Measurements from ENCODE around the gene SASH1.
"Not testable (repeated sequence)": the region's sequence is repeated elsewhere in the genome, so short reads cannot be mapped to it uniquely, and the experiment has no call there.

Gene SASH1

DNA sequence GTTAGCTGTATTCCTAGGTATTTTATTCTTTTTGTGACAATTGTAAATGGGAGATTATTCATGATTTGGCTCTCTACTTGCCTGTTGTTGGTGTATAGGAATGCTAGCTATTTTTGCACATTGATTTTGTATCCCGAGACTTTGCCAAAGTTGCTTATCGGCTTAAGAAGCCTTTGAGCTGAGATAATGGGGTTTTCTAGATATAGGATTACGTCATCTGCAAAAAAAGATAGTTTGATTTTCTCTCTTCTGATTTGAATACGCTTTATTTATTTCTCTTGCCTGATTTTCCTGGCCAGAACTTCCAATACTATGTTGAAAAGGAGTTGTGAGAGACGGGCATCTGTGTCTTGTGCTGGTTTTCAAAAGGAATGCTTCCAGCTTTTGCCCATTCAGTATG lies 241.0 kb downstream of the SASH1 start:
- Histone ChIP-seq H3K4me1 (ENCODE audit: control insufficient read depth, insufficient read depth, low read length) (peaks cover 3% of the 10 kb centered on the region), H3K27me3 (ENCODE audit: control insufficient read depth in 1 of 2, insufficient read depth in 2 of 2, low read length in 2 of 2) (no peaks in the 10 kb centered on the region), H3K27ac (ENCODE audit: low read length) (no peak overlapping the region), H3K9ac (ENCODE audit: low read length in 2 of 2) (no peak overlapping the region), H3K9me3 (ENCODE audit: control insufficient read depth in 2 of 2, low read length in 2 of 2) (peaks cover 2 to 3% of the 10 kb centered on the region in 2 donors), H3K36me3 (ENCODE audit: control insufficient read depth in 2 of 2, insufficient read depth in 2 of 2, low read length in 2 of 2) (no peaks in the 10 kb centered on the region), H3K4me3 (ENCODE audit: low read length in 2 of 2) (no peak overlapping the region)

GRCh38 chr6:148585641-148586040 lies 243.0 kb downstream of the SASH1 start:
- not testable (repeated sequence) for H3K4me1 ChIP-seq (ENCODE audit: control insufficient read depth, insufficient read depth, low read length); H3K9ac ChIP-seq (ENCODE audit: low read length in 2 of 2); H3K9me3 ChIP-seq (ENCODE audit: control insufficient read depth in 2 of 2, low read length in 2 of 2); H3K36me3 ChIP-seq (ENCODE audit: control insufficient read depth in 2 of 2, insufficient read depth in 2 of 2, low read length in 2 of 2); H3K27ac ChIP-seq (ENCODE audit: low read length); H3K4me3 ChIP-seq (ENCODE audit: low read length in 2 of 2); H3K27me3 ChIP-seq (ENCODE audit: control insufficient read depth in 1 of 2, insufficient read depth in 2 of 2, low read length in 2 of 2)

DNA sequence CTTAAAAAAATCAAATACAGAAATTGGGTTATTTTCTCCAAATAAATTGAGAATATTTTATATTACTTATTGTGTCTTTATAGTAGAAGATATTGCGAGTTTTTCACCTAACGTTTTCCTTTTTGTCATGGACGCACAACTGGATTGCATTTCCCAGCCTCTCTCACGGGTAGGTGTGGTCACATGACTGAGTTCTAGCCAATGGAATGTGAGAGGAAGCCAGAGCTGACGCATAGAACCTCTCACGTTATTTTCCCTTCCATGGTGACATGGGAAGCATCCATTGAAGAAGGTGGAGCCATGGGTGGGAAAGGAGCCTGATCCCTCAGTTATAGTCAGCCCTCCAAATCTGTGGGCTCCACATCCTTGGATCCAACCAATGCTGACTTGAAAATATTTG lies 248.2 kb downstream of the SASH1 start:
- Histone ChIP-seq H3K4me3 (ENCODE audit: low read length in 2 of 2) (no peak overlapping the region), H3K27me3 (ENCODE audit: control insufficient read depth in 1 of 2, insufficient read depth in 2 of 2, low read length in 2 of 2) (no peaks in the 10 kb centered on the region), H3K9ac (ENCODE audit: low read length in 2 of 2) (no peak overlapping the region), H3K4me1 (ENCODE audit: control insufficient read depth, insufficient read depth, low read length) (peaks cover 11% of the 10 kb centered on the region), H3K27ac (ENCODE audit: low read length) (no peak overlapping the region), H3K36me3 (ENCODE audit: control insufficient read depth in 2 of 2, insufficient read depth in 2 of 2, low read length in 2 of 2) (no peaks in the 10 kb centered on the region), H3K9me3 (ENCODE audit: control insufficient read depth in 2 of 2, low read length in 2 of 2) (peaks cover 0 to 3% of the 10 kb centered on the region in 2 donors)

- Histone ChIP-seq H3K9me3 (ENCODE audit: control insufficient read depth in 2 of 2, low read length in 2 of 2) (peaks cover 0 to 3% of the 10 kb centered on the region in 2 donors), H3K9ac (ENCODE audit: low read length in 2 of 2) (no peak overlapping the region), H3K4me1 (ENCODE audit: control insufficient read depth, insufficient read depth, low read length) (peaks cover 11% of the 10 kb centered on the region), H3K4me3 (ENCODE audit: low read length in 2 of 2) (no peak overlapping the region), H3K27ac (ENCODE audit: low read length) (no peak overlapping the region), H3K36me3 (ENCODE audit: control insufficient read depth in 2 of 2, insufficient read depth in 2 of 2, low read length in 2 of 2) (no peaks in the 10 kb centered on the region), H3K27me3 (ENCODE audit: control insufficient read depth in 1 of 2, insufficient read depth in 2 of 2, low read length in 2 of 2) (no peaks in the 10 kb centered on the region)
Observed at GRCh38 chr6:148591656-148592055, 249.0 kb downstream of the SASH1 start.

GRCh38 chr6:148593130-148593812 lies 250.6 kb downstream of the SASH1 start:
- H3K9ac ChIP-seq (ENCODE audit: low read length in 2 of 2), result no peak overlapping the region
- H3K36me3 ChIP-seq (ENCODE audit: control insufficient read depth in 2 of 2, insufficient read depth in 2 of 2, low read length in 2 of 2), result no peaks in the 10 kb centered on the region
- peak overlapping the region; percentile 47 for H3K27ac ChIP-seq (ENCODE audit: low read length)
- peaks cover 11% of the 10 kb centered on the region for H3K4me1 ChIP-seq (ENCODE audit: control insufficient read depth, insufficient read depth, low read length)
- H3K9me3 ChIP-seq (ENCODE audit: control insufficient read depth in 2 of 2, low read length in 2 of 2), result no peaks in the 10 kb centered on the region
- H3K27me3 ChIP-seq (ENCODE audit: control insufficient read depth in 1 of 2, insufficient read depth in 2 of 2, low read length in 2 of 2), result no peaks in the 10 kb centered on the region
- H3K4me3 ChIP-seq (ENCODE audit: low read length in 2 of 2), result no peak overlapping the region

- Histone ChIP-seq H3K4me1 (ENCODE audit: control insufficient read depth, insufficient read depth, low read length) (peaks cover 11% of the 10 kb centered on the region), H3K9me3 (ENCODE audit: control insufficient read depth in 2 of 2, low read length in 2 of 2) (no peaks in the 10 kb centered on the region), H3K27me3 (ENCODE audit: control insufficient read depth in 1 of 2, insufficient read depth in 2 of 2, low read length in 2 of 2) (no peaks in the 10 kb centered on the region), H3K4me3 (ENCODE audit: low read length in 2 of 2) (no peak overlapping the region), H3K36me3 (ENCODE audit: control insufficient read depth in 2 of 2, insufficient read depth in 2 of 2, low read length in 2 of 2) (no peaks in the 10 kb centered on the region), H3K27ac (ENCODE audit: low read length) (peak overlapping the region; percentile 47), H3K9ac (ENCODE audit: low read length in 2 of 2) (no peak overlapping the region)
Observed at GRCh38 chr6:148593813-148594170, 251.2 kb downstream of the SASH1 start.

- Histone ChIP-seq H3K9me3 (ENCODE audit: control insufficient read depth in 2 of 2, low read length in 2 of 2) (no peaks in the 10 kb centered on the region), H3K27me3 (ENCODE audit: control insufficient read depth in 1 of 2, insufficient read depth in 2 of 2, low read length in 2 of 2) (no peaks in the 10 kb centered on the region), H3K4me3 (ENCODE audit: low read length in 2 of 2) (no peak overlapping the region), H3K4me1 (ENCODE audit: control insufficient read depth, insufficient read depth, low read length) (peaks cover 11% of the 10 kb centered on the region), H3K36me3 (ENCODE audit: control insufficient read depth in 2 of 2, insufficient read depth in 2 of 2, low read length in 2 of 2) (no peaks in the 10 kb centered on the region), H3K9ac (ENCODE audit: low read length in 2 of 2) (no peak overlapping the region), H3K27ac (ENCODE audit: low read length) (no peak overlapping the region)
Observed at GRCh38 chr6:148595550-148595949, 252.9 kb downstream of the SASH1 start.

GRCh38 chr6:148596891-148597455 lies 254.3 kb downstream of the SASH1 start:
- H3K27ac ChIP-seq (ENCODE audit: low read length), result no peak overlapping the region
- H3K9ac ChIP-seq (ENCODE audit: low read length in 2 of 2), result no peak overlapping the region
- H3K9me3 ChIP-seq (ENCODE audit: control insufficient read depth in 2 of 2, low read length in 2 of 2), result no peaks in the 10 kb centered on the region
- peaks cover 11% of the 10 kb centered on the region for H3K4me1 ChIP-seq (ENCODE audit: control insufficient read depth, insufficient read depth, low read length)
- no peaks in the 10 kb centered on the region for H3K36me3 ChIP-seq (ENCODE audit: control insufficient read depth in 2 of 2, insufficient read depth in 2 of 2, low read length in 2 of 2)
- no peak overlapping the region for H3K4me3 ChIP-seq (ENCODE audit: low read length in 2 of 2)
- H3K27me3 ChIP-seq (ENCODE audit: control insufficient read depth in 1 of 2, insufficient read depth in 2 of 2, low read length in 2 of 2), result no peaks in the 10 kb centered on the region

GRCh38 chr6:148598724-148599123 lies 256.1 kb downstream of the SASH1 start:
- H3K36me3 ChIP-seq (ENCODE audit: control insufficient read depth in 2 of 2, insufficient read depth in 2 of 2, low read length in 2 of 2), result no peaks in the 10 kb centered on the region
- H3K9ac ChIP-seq (ENCODE audit: low read length in 2 of 2), result no peak overlapping the region
- H3K27ac ChIP-seq (ENCODE audit: low read length), result no peak overlapping the region
- no peak overlapping the region for H3K4me3 ChIP-seq (ENCODE audit: low read length in 2 of 2)
- no peaks in the 10 kb centered on the region for H3K4me1 ChIP-seq (ENCODE audit: control insufficient read depth, insufficient read depth, low read length)
- no peaks in the 10 kb centered on the region for H3K9me3 ChIP-seq (ENCODE audit: control insufficient read depth in 2 of 2, low read length in 2 of 2)
- H3K27me3 ChIP-seq (ENCODE audit: control insufficient read depth in 1 of 2, insufficient read depth in 2 of 2, low read length in 2 of 2), result no peaks in the 10 kb centered on the region

DNA sequence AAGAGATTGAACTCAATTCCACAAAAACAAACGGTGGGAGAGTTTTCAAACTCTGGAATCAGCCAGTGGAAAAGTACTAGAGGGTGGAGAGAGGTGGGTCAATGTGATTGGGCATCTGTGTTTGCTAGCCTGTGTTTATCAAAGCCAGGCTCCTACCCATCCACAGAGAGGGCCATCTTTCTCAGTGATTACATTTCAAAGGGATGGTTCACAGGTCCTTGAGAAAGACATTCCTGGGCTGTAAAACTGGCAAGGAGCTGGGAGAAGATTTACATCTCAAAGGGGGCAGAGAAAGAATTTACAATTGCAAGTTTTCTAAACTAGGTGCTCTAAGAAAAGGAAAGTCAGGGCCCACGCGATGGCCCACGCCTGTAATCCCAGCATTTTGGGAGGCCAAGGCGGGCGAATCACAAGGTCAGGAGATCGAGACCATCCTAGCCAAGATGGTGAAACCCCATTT lies 257.4 kb downstream of the SASH1 start:
- Histone ChIP-seq H3K4me3 (ENCODE audit: low read length in 2 of 2) (no peak overlapping the region), H3K4me1 (ENCODE audit: control insufficient read depth, insufficient read depth, low read length) (no peaks in the 10 kb centered on the region), H3K36me3 (ENCODE audit: control insufficient read depth in 2 of 2, insufficient read depth in 2 of 2, low read length in 2 of 2) (no peaks in the 10 kb centered on the region), H3K9ac (ENCODE audit: low read length in 2 of 2) (no peak overlapping the region), H3K9me3 (ENCODE audit: control insufficient read depth in 2 of 2, low read length in 2 of 2) (no peaks in the 10 kb centered on the region), H3K27ac (ENCODE audit: low read length) (no peak overlapping the region), H3K27me3 (ENCODE audit: control insufficient read depth in 1 of 2, insufficient read depth in 2 of 2, low read length in 2 of 2) (no peaks in the 10 kb centered on the region)
